HG03575 (cell line): Measurements from ENCODE around the gene TGIF1.

ENCODE experiments used
- ATAC-seq: cut with Tn5 transposase; IDR thresholded peaks from one replicate; pipeline ENCODE4 v1.9.1; 2021; ENCODE audit not compliant: unreplicated experiment, insufficient number of reproducible peaks, low FRiP score; ENCODE audit errors: extremely low read depth

Gene TGIF1

GRCh38 chr18:3426074-3426473 lies 23.9 kb upstream of the TGIF1 start:
- no peak for ATAC-seq

DNA sequence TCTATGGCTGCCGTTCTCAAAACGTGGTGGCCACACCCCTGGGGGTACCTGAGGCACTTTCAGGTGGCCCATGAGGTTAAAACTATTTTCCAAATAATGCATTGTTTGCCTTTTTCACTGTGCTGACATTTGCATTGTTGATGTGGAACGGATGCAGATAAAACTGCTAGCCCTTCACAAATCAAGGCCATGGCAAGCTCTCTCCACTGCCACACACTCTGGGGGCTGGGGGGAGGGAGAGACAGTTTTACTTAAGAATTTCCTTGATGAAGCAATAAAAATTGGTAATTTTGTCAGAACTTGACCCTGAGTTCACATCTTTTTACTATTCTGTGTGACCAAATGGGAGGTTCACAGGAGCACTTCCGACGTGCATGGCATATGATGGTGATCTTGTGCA lies 22.0 kb upstream of the TGIF1 start:
- no peak for ATAC-seq

GRCh38 chr18:3429121-3429520 lies 20.9 kb upstream of the TGIF1 start:
- ATAC-seq: no peak

- no peak for ATAC-seq
Observed at GRCh38 chr18:3434685-3435084, 15.3 kb upstream of the TGIF1 start.

GRCh38 chr18:3440341-3440740 lies 9.6 kb upstream of the TGIF1 start:
- no peak for ATAC-seq

DNA sequence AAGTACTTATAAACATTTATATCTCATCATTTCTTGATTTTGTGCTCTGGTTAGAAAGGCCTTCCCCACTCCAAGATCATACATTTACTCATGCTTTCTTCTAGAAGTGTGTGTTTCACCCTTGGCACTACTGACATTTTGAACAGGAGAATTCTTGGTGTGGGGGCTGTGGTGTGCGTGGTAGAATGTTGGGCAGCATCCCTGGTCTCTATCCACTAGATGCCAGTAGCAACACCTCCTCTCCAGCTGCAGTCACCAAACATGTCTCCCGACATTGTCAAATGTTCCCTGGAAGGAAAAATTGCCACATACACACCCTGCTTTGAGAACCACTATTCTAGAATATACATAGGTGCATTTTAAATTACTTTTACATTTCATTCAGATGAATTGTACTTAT lies 8.7 kb upstream of the TGIF1 start:
- no peak for ATAC-seq

GRCh38 chr18:3442919-3443318 lies 7.1 kb upstream of the TGIF1 start:
- ATAC-seq: no peak

DNA sequence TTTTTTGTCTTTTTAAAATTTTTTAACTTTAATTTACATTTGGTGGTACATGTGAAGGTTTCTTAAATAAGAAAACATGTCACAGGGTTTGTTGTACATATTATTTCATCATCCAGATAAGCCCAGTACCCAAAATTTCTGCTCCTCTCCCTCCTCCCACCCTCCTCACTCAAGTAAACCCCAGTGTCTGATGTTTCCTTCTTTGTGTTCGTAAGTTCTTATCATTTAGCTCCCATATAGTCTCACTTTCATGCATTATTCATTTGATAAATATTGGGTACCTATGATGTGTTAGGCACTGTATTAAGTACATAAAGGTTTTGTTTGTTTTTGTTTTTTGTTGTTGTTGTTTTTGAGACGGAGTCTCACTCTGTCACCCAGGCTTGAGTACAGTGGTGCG lies 5.7 kb upstream of the TGIF1 start:
- no peak for ATAC-seq

DNA sequence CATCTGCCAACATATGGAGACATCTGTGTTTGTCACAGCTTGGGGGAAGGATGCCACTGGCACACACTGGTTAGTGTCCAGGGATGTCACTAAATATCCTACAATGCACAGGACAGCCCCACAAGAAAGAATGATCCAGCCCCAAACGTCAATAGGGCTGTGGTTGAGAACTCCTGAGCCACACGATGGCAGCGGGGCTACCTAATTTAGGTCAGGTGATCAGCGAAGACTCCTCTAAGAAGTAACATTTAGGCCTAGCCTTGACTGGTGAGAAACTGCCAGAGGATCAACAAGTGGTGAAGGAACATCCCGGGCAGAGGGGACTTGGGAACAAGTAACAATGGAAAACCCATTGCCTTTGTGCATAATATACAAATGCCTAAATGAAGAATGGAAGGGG lies 5.0 kb upstream of the TGIF1 start:
- ATAC-seq: no peak

DNA sequence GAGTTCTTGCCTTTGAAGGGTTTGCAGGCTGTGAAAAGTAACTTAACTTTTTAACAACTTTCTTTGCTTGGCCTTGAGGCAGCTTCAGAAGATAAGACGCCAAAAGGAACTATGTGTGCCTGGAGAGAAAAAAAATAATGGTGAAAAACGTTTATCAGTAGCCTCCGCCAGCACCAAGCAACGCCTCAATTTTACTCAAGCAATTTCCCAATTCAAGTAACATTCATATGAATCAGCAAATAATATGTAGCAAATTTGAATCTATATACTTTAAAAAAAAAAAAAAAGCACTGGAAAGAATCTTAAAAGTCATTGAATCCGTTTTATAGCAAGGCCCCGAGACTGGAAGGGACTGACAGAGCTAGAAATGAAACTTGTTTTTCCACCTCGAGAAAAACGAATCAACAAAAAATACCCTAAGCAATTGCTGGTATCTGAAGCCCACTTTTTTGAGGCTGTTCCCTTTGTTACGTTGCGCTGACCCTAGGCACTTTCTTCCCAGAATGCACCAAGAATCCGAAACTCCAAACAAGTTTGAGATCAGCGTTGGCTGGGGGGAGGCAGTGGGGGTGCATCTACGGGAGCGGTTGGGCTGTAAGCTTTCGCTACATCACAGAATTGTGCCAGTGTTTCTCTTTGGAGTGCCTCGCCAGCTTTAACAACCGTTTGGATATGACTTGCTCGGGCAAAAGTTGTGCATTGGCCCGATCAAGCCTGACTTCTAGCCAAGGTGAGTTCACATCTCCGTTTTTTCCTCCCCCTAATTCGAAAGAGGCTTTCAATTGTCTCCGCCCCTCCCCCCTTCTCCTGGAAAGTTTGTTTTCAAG lies 2.7 kb upstream of the TGIF1 start:
- ATAC-seq: no peak

GRCh38 chr18:3447895-3448837 lies 1.8 kb upstream of the TGIF1 start:
- peak; percentile 41 for ATAC-seq

DNA sequence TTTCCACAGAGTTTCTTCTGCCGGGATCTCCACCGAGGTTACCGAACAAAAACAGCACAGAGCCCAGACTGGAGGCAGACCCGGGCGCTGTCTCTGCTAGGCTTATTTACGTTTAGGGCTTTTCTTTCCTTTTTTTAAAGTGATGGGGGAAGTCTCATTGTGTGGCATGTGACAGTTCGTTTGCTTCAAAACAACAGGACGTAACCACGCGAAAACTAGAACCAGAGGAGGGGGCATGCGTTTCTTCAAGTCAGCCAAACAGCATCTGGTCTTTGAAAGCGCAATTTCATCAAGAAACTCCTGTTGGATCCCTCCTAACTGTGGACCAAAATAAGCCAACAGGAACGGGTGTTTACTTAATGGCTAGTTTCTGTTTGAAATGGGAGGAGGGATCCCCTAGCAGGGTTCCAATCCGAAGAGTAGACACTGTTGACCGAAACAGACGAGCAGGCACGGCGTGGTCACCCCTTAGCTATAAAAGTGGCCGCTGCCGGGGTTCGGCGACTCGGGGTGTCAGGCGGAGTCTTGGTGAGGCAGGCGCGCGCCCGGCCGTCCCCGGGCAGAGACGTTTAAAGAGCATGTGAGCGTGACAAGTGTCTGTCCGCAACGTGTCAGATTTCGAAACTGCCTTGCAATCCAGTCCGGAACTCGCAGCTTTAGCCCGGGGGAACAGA lies 997 bp upstream of the TGIF1 start:
- ATAC-seq: no peak

- no peak for ATAC-seq
Observed at GRCh38 chr18:3449512-3450011, 410 bp upstream of the TGIF1 start.

GRCh38 chr18:3450799-3451182 lies 819 bp downstream of the TGIF1 start:
- no peak for ATAC-seq

DNA sequence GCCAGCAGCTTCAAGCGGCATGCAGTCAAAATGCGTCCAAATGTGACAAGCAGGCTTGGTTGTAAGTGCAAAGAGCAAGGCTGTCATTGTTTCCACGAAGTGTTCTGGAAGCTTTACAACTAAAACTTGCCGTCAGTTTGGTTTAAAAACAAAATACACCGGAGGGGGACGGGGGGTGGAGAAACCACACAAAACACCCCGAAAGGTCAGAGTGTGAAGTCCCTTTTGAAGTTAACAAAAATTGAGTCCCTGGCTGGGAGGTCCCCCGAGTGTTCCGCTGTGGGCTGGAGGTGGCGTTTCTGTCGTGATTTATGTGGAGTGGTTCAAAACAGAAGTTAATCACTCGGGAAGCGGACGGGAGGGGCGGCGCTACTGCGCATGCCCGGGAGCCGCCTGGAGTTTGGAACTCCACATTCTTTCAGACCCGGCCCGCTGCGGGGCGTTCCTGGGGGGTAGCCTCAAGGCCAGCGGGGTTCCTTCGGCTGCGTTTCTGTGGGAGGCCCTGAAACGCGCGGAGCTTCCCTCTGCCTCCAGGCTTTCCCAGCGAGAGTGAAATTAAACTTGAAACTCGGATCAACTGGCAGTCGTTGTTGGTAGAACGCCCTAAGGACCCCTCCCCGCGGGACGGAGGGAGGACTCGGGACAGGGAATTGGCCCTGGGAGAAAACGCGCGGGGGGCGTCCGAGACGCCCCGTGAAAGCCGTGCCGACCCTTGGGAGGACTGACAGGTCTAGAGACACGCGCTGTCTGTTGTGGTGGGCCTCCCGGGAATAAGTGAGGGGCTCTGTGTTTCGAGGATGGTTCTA lies 1.4 kb downstream of the TGIF1 start:
- no peak for ATAC-seq

- ATAC-seq: no peak
Observed at GRCh38 chr18:3451989-3452749, 2.2 kb downstream of the TGIF1 start.

- no peak for ATAC-seq
Observed at GRCh38 chr18:3452750-3453539, 3.0 kb downstream of the TGIF1 start.
